Stimulated activated CD4-positive, alpha-beta T cell treated with anti-CD3 and anti-CD28 coated beads, Interleukin-1b, Interleukin-23, amount 100 ng/mL, for 4 hours (primary cell): ENCODE measurements around the gene PTGFRN.

Experiments used
- DNase-seq, 2 donors: peaks; one replicate each; pipeline ENCODE4 v3.0.0-alpha.2; 2020; ENCODE audit warnings: low read depth in 2 of 2

Gene PTGFRN

GRCh38 chr1:117033772-117034171 is 124.1 kb downstream of the PTGFRN start:
- DNase-seq, result no peak

GRCh38 chr1:117034791-117035290 is 125.1 kb downstream of the PTGFRN start:
- no peak for DNase-seq

- no peak for DNase-seq
These were observed 126.3 kb downstream of the PTGFRN start for GRCh38 chr1:117036018-117036461.

GRCh38 chr1:117037802-117038201 is 128.1 kb downstream of the PTGFRN start:
- DNase-seq, result no peak

GRCh38 chr1:117038236-117038635 is 128.5 kb downstream of the PTGFRN start:
- DNase-seq, result no peak
